A204.1 (cell line): ENCODE data around the gene TNC.

Experiments used
- FAIRE-seq: peaks from 2 replicates; lab custom pipeline; 2012; peaks lifted over from hg19 to GRCh38; lab: Jason Lieb, UNC

TNC gene

GRCh38 chr9:115117999-115118878, at the start of gene TNC:
Gene TNC, minus strand, starts transcription at chr9:115118157. Its CDS starts 27,139 bp downstream, at chr9:115091018.
- FAIRE-seq = no peak

- FAIRE-seq = no peak
These were observed 49.2 kb upstream of the TNC start for GRCh38 chr9:115167175-115167574.

DNA sequence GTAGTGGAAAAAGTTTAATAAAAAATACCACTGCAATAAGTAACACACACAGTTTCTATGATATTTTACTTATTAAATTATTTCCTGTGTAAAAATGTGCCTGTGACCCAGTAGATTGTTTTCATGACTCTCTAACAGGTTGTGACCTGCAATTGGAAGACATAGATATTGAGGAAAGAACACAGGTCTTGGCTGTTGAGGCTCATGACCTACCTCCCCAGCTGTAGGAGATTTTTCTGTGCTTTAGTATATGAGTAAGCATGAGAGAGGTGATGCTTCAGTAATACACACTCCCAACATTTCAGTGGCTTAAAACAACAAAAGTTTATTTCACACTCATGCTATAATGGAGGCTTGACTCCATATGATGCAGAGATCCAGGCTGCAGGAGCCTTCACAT, 47.3 kb upstream of the TNC start:
- no peak for FAIRE-seq

- no peak for FAIRE-seq
These were observed 46.6 kb upstream of the TNC start for GRCh38 chr9:115164511-115164974.

- no peak for FAIRE-seq
These were observed 45.0 kb upstream of the TNC start for GRCh38 chr9:115162946-115163345.

GRCh38 chr9:115161446-115161845, 43.5 kb upstream of the TNC start:
- no peak for FAIRE-seq

DNA sequence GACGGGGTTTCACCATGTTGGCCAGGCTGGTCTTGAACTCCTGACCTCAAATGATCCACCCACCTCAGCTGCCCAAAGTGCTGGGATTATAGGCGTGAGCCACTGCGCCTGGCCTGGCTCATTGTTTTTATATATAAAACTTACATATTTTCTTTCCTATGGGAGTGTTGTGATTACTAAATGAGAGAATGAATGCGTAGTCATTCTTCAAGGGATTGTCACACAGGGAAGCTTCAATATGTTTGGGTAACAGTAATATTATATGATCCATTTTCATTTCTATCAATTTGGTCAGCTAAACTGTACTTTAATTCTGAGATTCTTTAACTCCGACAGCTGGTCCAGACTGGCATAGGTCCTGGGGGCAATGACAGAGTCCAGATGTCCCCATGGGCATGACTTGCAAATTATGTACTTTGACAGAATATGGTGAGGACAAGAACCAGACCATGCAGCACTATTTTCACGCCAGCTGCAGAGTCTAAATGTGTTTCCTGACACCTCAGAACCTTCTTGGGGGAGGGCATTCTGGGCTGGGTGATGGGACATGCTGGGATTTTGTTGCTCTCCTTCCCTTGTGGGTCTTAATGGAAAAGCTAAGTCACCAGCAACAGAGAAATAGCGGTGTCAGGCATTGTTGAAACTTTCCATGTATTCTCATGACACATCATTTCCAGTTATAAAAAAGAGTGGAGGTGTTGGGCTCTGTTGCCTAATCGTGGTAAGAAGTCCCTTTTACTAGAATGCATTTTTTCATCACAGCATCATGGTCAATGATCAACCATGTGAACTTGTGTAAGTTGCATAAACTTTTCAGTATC, 40.9 kb upstream of the TNC start:
- no peak for FAIRE-seq

DNA sequence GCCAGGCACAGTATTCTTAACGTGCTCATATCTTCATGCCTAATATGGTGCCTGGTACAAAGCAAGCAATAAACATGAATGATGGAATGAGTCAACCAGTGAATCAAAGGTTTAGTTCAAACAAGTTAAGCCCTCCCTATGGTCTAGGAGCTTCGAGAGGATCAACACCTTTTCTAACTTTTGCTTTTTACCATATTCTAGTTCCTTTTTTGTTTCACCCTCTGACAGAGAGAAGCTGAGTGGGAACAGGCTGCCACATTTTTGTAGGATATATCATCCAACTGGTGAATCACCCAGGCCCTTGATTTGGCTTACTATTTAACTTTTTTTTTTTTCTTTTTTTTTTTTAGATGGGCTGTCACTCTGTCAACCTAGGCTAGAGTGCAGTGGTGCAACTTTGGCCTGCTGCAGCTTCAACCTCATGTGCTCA, 39.3 kb upstream of the TNC start:
- FAIRE-seq = no peak

GRCh38 chr9:115155037-115155436, 37.1 kb upstream of the TNC start:
- no peak for FAIRE-seq

GRCh38 chr9:115154617-115155016, 36.7 kb upstream of the TNC start:
- FAIRE-seq = no peak

- FAIRE-seq = no peak
These were observed 34.4 kb upstream of the TNC start for GRCh38 chr9:115152281-115152820.

- no peak for FAIRE-seq
These were observed 30.8 kb upstream of the TNC start for GRCh38 chr9:115148721-115149120.

DNA sequence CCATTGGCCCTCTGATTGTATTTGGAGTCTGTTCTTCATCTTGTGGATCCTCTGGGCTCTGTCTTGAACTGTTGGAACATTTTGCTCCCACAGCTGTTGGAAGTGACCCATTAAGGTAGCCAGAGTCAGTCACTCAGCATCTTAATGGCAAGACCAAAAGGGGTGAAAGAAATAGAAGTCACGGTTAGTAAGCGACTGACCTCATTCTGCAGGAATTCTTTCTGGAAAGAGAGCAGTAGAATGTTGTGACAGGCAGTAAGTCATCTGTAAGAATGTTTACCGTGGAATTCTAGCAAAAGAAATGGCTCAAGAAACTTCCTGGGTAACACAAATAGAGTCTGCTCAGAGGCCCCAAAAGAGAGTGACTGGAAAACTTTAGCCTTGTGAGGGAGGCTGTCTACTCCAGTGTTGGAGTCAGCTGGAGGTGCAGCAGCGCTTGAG, 28.6 kb upstream of the TNC start:
- no peak for FAIRE-seq

DNA sequence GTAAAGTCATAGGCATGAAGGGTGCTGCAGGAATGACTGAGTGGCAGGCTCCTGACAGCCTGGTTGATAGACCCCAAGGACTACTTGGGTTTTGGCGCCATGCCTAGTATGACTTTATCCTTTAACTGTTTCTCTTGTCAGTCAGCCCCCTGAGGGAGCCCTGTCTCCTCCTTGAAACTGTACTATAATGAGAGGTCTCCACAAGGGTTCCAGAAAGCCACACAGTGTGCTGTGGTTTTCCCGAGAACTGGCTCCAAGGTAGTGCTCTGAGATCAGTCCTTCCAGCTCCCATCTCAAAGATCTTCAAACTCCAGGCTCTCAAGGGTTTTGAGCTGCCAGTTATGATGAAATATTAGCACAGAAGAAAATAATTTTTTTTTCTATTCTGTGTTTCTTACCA, 26.7 kb upstream of the TNC start:
- no peak for FAIRE-seq

- no peak for FAIRE-seq
These were observed 25.7 kb upstream of the TNC start for GRCh38 chr9:115143689-115144088.

DNA sequence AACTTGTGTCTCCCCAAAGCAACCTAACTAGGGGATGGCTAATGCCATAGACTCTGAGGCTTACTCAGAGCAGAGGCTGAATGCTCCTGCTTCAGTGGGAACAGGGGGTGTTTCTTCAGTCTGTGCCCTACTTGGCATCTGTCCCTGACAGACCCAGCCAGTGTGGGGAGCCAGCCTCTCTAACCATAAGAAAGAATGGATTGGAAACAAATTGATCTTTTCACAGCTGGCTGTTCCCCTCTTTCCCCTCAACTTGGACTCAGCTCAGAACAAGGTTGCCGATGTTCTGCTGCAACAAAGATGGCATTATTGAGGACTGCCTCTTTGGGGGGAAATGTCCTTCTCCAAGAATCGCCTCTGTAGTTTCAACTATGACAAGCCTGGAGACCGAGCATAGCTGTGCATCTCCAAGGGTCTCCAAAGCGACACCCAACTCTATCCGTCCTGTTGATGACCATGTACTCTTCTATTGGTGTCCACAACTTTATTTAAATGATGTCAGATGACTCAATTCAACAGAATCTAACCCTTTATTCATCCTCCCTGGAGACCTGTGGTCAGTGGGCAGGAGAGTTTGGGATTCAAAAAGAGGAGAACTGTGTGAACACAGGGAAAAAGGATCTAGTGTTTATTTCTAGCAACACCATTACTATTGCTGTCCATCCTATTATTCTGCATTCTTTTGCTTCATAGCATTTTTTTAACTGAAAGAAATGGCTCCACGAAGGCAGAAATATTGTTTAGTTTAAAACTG, 24.7 kb upstream of the TNC start:
- no peak for FAIRE-seq

GRCh38 chr9:115142090-115142489, 24.1 kb upstream of the TNC start:
- FAIRE-seq = no peak

- no peak for FAIRE-seq
These were observed 23.7 kb upstream of the TNC start for GRCh38 chr9:115141612-115142011.

DNA sequence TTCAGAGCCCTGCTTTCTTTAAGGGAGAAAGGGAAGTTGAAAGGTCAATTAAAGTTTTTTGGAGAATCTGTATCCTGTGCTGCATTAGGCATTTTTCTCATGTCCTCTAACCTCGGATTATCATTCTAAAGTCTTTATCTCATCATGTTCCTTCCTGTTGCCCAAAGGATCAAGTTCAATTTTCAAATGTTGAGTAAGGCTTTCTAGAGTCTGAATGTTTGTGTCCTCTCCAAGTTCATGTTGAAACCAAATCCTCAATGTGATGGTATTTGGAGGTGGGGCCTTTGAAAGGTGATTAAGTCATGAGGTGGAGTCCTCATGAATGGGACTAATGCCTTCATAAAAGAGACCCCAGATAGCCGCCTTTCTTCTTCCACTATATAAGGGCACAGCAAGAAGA, 20.2 kb upstream of the TNC start:
- FAIRE-seq = no peak

DNA sequence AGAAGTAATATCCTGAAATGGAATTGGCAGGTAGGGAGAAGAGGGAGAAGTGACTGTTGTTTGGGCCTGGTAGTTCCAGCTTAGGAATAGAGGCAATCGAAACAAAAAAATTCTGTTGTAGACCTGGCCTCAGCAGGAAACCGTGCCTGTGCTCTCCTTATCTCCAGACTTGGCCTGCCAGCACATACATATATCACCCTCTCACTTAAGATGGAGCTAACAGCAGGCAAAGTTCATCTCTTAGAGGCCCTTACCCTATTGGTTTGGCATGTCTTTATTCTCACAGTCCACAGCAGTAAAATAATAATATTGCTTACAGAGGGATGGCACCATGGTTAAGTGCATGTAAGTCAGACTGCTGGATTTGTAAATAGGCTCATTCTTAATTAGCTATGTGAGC, 19.6 kb upstream of the TNC start:
- no peak for FAIRE-seq

DNA sequence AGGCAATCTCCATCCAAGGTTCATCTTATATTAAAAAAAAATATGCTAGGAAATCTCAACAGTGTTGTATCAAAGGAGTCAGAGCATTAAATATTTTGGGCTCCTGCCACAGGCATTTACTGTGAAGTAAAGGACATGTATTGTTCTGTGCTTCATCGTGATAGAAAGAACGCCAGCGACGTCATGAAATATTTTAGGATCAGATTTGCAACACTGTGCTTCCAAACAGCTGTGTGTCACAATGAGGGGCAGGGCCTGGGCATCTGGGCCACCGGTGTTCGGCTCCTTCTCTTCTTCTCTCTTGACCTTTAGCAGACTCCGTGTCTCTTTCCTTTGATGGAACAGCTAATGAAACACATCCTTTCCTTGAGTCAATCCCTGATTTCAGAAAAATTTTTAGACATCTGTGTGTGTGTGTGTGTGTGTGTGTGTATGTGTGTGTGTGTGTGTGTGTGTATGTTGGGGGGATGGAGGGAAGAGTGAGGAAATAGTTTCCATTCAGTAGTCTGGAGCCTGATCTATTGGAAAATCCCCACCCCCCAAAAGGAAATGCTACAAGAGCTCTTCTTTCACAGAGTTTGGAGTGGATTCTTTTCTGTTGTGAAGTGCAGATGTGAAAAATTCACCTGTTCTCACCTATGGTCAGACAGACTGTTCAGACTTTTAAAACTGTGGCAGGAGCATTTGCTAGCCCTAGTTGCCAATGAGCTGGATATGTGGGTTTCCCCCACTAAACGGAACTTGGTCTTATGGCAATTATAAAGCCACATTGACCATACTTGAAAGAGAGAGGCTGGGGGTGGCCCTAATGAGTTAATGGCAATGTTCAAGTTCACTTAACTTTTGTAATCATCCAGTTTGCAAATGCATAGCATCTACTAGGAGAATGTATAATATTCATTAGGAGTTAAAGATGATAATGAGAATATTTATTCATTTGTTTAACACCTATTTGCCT, 18.1 kb upstream of the TNC start:
- no peak for FAIRE-seq
